ENCODE measurements around the gene ODAD2. TPM values are rescaled to one million over a fixed set of nuclear protein-coding genes. Genes with fewer than 3 reads are reported as not detected.

The ODAD2 gene
- total and polyA plus RNA-seq, 2 donors (not counting 1 experiment from before 2014, with no cell fraction given) = not detected

- Histone ChIP-seq H3K4me2 (replicated peaks; ENCODE audit: low read depth, low read length, poor library complexity, severe bottlenecking) (no peak overlapping the region), H3K4me1 (ENCODE audit: control insufficient read depth in 2 of 2, insufficient read depth in 2 of 2, low read length in 2 of 2) (no peaks in the 10 kb centered on the region), H2AFZ (ENCODE audit: insufficient read depth, low read depth, low read length, poor library complexity, severe bottlenecking) (no peak overlapping the region), H3K9ac (ENCODE audit: low read length) (no peak overlapping the region), H3K4me3 (ENCODE audit: control extremely low read depth in 1 of 5, extremely low read depth in 1 of 5, insufficient read depth in 1 of 5, low read depth in 2 of 5, low read length in 4 of 5) (no peak overlapping the region), H4K20me1 (ENCODE audit: control insufficient read depth, insufficient read depth, low read length, poor library complexity, severe bottlenecking) (no peaks in the 10 kb centered on the region), H3K27me3 (replicated peaks in 1 of 4; ENCODE audit: control extremely low read depth in 1 of 4, control insufficient read depth in 3 of 4, insufficient read depth in 4 of 4, low read length in 3 of 4) (no peaks in the 10 kb centered on the region), H3K27ac (ENCODE audit: low read length in 2 of 2) (no peak overlapping the region), H3K79me2 (ENCODE audit: control insufficient read depth, insufficient read depth, low read length) (no peaks in the 10 kb centered on the region), H3K9me3 (ENCODE audit: control extremely low read depth in 1 of 3, control insufficient read depth in 2 of 3, insufficient read depth in 1 of 3, low read length in 2 of 3) (no peaks in the 10 kb centered on the region), H3K36me3 (replicated peaks in 1 of 2; ENCODE audit: control extremely low read depth in 1 of 2, control insufficient read depth in 1 of 2, extremely low read depth in 1 of 2, insufficient read depth in 2 of 2, low read length in 1 of 2) (no peaks in the 10 kb centered on the region)
- WGBS (ENCODE audit: insufficient coverage) = no CpG with 5 or more reads among the region's 3 CpGs
- no peaks in the 10 kb centered on the region for H3K27me3 Mint-ChIP-seq
- TF ChIP-seq EZH2 (IDR thresholded peaks at IDR 0.05; ENCODE audit: borderline replicate concordance, insufficient read depth, low read depth, low read length, poor library complexity, severe bottlenecking) = no peak
- no peak for TF ChIP-seq CTCF (IDR thresholded peaks at IDR 0.05)
- POLR2A ChIA-PET = no interaction called here
- intact Hi-C loops (cut with micrococcal nuclease) = no loop called here
- DNase-seq (no peak), ATAC-seq (ENCODE audit: low read depth) (no peak)
- no peak overlapping the region for H3K27ac Mint-ChIP-seq
- H3K9me3 Mint-ChIP-seq (ENCODE audit: insufficient read depth) = no peaks in the 10 kb centered on the region
- H3K4me3 Mint-ChIP-seq = no peak overlapping the region
- CTCF ChIA-PET = no interaction called here
- H3K4me1 Mint-ChIP-seq = no peaks in the 10 kb centered on the region
Observed at GRCh38 chr10:27832826-27833225, 166.1 kb downstream of the ODAD2 start.

- no peak overlapping the region for H3K4me3 Mint-ChIP-seq
- H3K9me3 Mint-ChIP-seq (ENCODE audit: insufficient read depth) = peaks cover 3% of the 10 kb centered on the region
- no peak overlapping the region for H3K4me2 ChIP-seq (replicated peaks; ENCODE audit: low read depth, low read length, poor library complexity, severe bottlenecking)
- H3K79me2 ChIP-seq (ENCODE audit: control insufficient read depth, insufficient read depth, low read length) = no peaks in the 10 kb centered on the region
- no peak overlapping the region for H3K27ac Mint-ChIP-seq
- no peak overlapping the region for H2AFZ ChIP-seq (ENCODE audit: insufficient read depth, low read depth, low read length, poor library complexity, severe bottlenecking)
- H3K9me3 ChIP-seq (ENCODE audit: control extremely low read depth in 1 of 3, control insufficient read depth in 2 of 3, insufficient read depth in 1 of 3, low read length in 2 of 3) = peaks cover 0 to 2% (median 2%) of the 10 kb centered on the region in 3 donors
- ChIA-PET CTCF (no interaction called here), POLR2A (no interaction called here)
- intact Hi-C loops (cut with micrococcal nuclease) = no loop called here
- ATAC-seq (ENCODE audit: low read depth) (no peak), DNase-seq (no peak)
- H3K27ac ChIP-seq (ENCODE audit: low read length in 2 of 2) = no peak overlapping the region
- no peaks in the 10 kb centered on the region for H3K4me1 ChIP-seq (ENCODE audit: control insufficient read depth in 2 of 2, insufficient read depth in 2 of 2, low read length in 2 of 2)
- no peaks in the 10 kb centered on the region for H3K36me3 ChIP-seq (replicated peaks in 1 of 2; ENCODE audit: control extremely low read depth in 1 of 2, control insufficient read depth in 1 of 2, extremely low read depth in 1 of 2, insufficient read depth in 2 of 2, low read length in 1 of 2)
- H3K4me3 ChIP-seq (ENCODE audit: control extremely low read depth in 1 of 5, extremely low read depth in 1 of 5, insufficient read depth in 1 of 5, low read depth in 2 of 5, low read length in 4 of 5) = no peak overlapping the region
- H3K27me3 ChIP-seq (replicated peaks in 1 of 4; ENCODE audit: control extremely low read depth in 1 of 4, control insufficient read depth in 3 of 4, insufficient read depth in 4 of 4, low read length in 3 of 4) = no peaks in the 10 kb centered on the region
- no peak overlapping the region for H3K9ac ChIP-seq (ENCODE audit: low read length)
- H3K27me3 Mint-ChIP-seq = no peaks in the 10 kb centered on the region
- TF ChIP-seq EZH2 (IDR thresholded peaks at IDR 0.05; ENCODE audit: borderline replicate concordance, insufficient read depth, low read depth, low read length, poor library complexity, severe bottlenecking) = no peak
- TF ChIP-seq CTCF (IDR thresholded peaks at IDR 0.05) = no peak
- WGBS (ENCODE audit: insufficient coverage) = 87% methylated on average over 6 of the region's 9 CpGs
- no peaks in the 10 kb centered on the region for H4K20me1 ChIP-seq (ENCODE audit: control insufficient read depth, insufficient read depth, low read length, poor library complexity, severe bottlenecking)
- H3K4me1 Mint-ChIP-seq = no peaks in the 10 kb centered on the region
Observed at GRCh38 chr10:27826369-27826768, 172.5 kb downstream of the ODAD2 start.

Measured in B cell (primary cell).